GM12873 (cell line): ENCODE results near the gene BIN1.

ENCODE experiments used
- TF ChIP-seq, protein P1 (sequence below): IDR thresholded peaks from 2 replicates; pipeline ENCODE4 v1.5.1; 2012; ENCODE audit warnings: low read depth, mild to moderate bottlenecking, moderate library complexity, low read length, control low read depth; ENCODE audit not compliant: insufficient read depth; ENCODE audit errors: missing control alignments

The BIN1 gene

DNA sequence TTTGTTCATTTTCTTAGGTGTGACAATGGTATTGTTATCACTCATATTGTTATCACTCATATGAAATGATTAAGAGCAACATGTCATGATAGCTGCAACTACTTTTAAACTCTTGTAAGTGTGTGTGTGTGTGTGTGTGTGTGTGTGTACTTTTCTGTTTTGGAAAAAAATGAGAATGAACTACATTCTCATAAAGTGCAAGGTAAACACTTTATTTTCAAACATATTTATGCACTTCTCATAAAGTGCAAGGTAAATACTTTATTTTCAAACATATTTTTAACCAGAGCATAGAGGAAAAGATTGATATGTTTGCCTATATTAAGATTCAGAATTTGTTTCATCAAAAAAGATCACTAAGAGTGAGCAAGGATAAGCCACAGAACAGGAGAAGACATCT is 108.5 kb downstream of the BIN1 start:
- TF ChIP-seq, protein P1, sequence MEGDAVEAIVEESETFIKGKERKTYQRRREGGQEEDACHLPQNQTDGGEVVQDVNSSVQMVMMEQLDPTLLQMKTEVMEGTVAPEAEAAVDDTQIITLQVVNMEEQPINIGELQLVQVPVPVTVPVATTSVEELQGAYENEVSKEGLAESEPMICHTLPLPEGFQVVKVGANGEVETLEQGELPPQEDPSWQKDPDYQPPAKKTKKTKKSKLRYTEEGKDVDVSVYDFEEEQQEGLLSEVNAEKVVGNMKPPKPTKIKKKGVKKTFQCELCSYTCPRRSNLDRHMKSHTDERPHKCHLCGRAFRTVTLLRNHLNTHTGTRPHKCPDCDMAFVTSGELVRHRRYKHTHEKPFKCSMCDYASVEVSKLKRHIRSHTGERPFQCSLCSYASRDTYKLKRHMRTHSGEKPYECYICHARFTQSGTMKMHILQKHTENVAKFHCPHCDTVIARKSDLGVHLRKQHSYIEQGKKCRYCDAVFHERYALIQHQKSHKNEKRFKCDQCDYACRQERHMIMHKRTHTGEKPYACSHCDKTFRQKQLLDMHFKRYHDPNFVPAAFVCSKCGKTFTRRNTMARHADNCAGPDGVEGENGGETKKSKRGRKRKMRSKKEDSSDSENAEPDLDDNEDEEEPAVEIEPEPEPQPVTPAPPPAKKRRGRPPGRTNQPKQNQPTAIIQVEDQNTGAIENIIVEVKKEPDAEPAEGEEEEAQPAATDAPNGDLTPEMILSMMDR, result no peak
